IPS DF 4.7 (cell line): Measurements from ENCODE around the gene CDK19.
A peak's percentile ranks its signal among the peaks of the same experiment; 100 is the strongest.
"Not testable (repeated sequence)": the region's sequence is repeated elsewhere in the genome, so short reads cannot be mapped to it uniquely, and the experiment has no call there.

ENCODE experiments used
- DNase-seq: peaks from one replicate; pipeline ENCODE4 v3.0.0-alpha.2; 2013; ENCODE audit warnings: low spot score; ENCODE audit errors: extremely low read depth

Gene CDK19

DNA sequence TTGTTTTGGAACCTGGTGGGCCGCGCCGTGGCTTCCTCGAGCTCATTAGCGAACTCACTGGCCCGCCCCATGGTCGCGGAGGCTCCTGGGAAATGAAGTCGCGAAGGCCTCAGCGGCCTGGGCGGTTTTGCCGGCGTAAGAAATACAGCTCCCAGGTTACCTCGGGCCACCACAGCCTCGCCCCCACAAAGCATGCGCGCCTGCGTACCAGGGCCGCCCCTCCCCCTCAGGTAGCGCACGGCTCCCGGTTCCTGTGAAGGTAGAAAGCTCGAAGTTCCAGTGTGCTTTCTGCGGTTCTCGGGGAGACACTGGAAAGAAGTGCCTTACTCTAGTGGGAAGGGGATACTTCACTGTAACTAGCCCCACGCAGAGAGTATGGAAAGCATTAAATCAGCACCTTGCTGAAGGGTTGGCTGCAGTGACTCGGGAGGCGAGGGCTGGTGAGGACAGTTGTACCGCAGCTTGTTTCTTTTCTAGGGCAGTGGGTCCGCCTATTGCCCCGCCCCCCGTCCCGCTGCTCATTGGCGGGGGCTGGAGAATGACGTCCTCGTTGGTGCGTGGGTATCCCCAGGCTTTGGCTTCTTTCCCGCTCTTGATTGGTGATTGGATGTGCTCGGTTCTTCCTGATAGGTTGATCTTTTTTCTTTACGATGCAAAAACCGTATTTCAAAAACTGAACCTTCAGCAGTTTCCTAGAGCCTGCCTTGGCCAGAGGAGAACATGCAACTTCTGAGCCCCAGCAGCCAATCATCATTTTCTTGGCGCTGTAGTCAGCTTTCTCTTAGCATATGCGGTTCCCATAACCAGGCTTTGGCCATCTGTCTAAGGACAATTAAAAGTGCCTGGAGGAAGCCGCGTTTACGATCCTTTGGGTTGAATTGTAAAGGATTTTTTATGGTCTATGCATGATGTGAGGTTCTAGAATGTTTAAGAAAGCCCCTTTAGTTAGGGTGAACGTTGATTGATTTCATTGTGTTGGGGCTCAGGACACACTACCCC, at the start of gene CDK19:
Gene CDK19, minus strand, starts transcription at position 59 of the 999 bp plus-strand sequence. CDS start 333 bp downstream, outside the sequence.
- DNase-seq: peak; percentile 90

DNA sequence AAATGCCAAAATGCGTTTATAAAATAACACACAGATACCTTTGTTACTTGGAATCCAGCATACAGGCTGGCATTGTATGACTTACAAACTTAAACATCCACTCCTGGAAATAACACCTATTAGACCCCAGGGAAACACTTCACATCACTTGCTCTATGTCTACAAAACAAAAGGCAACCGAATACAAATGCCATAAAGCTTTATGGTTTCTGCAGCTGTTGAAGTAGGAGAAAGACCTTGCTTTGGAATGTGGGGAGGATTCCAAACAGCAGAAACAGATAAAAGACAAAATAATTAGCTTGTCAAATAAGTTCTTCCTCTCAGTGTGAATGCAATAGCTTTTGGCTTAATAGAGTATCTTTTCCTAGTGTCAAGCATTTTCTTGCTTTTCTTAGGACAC, 49.6 kb upstream of the CDK19 start:
- DNase-seq: no peak

DNA sequence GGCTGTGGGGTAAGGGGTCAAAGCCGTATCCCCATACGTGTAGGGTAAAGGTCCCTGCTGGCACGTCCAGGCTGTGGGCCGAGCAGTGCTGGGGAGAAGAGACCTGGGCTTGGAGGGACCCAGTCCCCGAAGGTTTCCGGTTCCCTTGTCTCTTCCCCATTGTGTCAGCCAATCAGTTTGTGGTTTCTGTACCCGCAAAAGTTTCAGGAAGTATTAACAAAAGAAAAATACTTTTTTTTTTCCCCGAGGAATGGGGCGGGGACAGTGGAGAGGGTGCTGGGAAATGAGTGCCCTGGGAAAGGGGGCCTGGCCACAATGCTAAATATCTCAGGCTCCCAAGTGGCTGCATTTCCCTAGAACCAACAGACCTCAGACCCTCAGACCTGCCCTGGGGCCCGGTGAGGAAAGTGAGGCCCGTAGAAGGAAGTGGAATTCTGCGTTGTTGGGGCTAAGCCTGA, 44.1 kb upstream of the CDK19 start:
- no peak for DNase-seq

DNA sequence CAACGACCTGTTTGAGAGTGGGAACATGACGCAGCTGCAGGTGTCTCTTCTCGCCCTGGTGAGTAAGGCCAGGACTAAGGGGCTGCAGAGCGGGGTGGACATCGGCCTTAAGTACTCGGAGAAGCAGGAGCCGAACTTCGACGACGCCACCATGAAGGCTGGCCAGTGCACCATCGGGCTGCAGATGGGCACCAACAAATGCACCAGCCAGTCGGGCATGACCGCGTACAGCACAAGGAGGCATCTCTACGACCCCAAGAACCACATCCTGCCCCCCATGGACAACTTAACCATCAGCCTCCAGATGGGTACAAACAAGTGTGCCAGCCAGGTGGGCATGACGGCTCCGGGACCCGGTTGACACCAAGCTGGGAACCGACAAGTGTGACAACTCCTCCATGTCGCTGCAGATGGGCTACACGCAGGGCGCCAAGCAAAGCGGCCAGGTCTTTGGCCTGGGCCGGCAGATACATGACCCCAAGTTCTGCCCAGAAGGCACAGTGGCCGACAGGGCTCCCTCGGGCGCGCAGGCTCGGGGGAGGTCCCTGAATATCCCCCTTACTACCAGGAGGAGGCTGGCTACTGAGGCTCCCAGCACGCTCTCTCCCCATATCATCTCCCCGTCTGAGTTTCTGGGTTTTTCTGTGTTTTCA, 43.4 kb upstream of the CDK19 start:
- no peak for DNase-seq

DNA sequence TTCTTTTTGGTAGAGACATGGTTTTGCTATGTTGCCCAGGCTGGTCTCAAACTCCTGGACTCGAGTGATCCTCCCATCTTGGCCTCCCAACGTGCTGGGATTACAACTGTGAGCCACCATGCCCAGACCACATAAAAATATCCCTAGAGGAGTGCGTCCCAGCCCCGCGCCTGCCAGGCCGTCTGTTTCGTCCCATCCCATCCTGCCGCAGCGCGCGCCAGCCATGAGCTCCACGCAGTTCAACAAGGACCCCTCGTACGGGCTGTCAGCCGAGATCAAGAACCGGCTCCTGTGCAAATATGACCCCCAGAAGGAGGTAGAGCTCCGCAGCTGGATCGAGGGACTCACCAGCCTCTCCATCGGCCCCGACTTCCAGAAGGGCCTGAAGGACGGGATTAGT, 42.7 kb upstream of the CDK19 start:
- no peak for DNase-seq

DNA sequence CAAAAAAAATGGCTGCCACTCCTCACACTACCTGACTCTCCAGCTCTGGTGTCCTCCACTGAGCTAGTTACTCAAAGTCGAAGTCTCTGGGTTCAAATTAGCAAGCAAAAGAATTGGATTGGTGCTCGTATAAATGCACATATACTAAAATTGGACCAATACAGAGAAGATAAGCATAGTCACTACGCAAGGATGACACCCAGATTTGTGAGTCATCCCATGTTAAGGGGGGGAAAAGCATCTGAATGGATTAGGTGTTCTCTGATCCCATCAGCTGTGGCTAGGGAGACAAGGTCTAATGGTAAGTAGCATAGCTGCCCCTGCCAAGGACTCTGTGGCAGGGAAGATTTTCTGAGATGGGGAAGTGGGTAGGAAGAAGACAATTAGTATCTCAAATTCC, 41.0 kb upstream of the CDK19 start:
- no peak for DNase-seq

DNA sequence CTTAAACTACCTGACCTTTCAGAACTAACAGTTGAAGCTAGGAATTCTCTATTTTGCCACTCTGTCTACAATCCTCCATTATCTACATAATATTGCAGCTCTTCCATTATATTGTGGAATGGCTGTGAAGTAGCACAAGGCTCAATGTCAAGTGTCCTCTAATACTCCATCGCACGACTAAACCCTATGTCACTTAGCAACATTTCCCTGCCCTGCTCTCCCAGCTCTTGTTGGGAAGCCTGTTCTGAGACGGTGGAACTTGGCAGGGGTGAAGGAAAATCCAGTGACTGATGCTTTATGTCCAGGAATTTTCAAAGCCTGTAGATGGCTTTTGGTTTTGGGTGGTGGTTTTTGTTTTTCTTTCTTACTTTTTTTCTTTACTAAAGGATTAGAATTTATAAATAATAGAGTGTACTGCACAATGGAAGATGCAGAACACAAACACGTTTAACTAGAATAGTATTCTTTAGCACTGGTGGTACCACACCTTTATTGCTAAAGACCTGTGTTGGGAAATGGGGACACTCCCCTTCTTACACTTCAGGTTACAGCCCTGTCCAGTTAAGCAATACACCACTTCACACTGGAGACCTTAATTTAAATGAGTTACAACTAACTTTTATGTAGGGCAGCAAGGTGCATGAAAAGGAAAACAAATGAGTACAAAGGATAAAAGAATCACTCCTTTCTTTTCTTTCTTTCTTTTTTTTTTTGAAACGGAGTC, 38.6 kb upstream of the CDK19 start:
- DNase-seq: no peak

DNA sequence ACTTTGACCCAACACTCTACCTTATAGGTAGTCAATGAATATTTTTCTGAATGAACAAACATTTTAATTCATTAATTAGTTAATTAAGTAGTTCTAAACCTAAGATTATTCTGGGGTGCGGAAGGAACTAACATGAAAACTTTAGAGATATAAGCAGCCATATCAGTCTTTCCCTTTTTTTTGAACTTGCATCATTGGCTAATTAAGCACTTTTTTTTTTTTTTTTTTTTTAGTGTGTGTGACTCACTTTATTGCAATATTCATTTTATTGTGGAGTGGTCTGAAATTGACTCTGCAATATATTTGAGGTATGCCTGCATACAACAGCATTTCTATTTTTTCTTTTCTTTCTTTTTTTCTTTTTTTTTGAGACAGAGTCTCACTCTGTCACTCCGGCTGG, 37.5 kb upstream of the CDK19 start:
- DNase-seq: no peak

DNA sequence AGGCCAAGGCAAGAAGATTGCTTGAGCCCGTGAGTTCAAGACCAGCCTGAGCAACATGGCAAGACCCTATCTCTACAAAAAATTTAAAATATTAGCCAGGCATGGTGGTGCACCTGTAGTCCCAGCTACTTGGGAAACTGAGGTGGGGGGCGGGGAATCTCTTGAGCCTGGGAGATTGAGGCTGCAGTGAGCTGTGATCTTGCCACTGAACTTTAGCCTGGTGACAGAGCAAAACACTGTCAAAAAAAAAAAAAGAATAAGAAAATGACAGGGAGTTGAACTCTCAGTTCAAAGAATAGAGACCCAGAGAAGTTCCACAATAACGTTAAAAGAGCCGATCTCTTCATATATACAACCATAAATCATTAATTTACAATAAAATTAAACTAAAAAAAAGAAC, 34.5 kb upstream of the CDK19 start:
- no peak for DNase-seq

DNA sequence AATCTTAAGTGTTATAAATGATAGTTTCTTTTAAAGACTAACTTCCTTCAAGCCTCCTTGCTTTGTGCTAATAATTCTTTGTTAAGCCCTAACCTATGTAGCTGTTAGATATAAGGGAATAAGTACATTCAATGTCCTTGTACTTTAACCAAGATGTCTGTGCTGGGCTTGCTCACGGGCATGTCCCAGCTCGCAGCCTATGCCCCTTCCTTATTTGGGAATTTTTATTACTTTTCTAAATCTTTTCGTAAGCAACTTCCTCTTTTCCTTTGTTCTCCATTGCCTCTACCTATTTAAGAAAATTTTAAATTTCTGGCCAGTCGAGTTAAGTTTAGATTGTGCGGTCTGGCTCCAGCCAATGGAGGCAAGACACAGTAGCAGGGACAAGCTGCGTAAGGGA, 26.0 kb upstream of the CDK19 start:
- no peak for DNase-seq

DNA sequence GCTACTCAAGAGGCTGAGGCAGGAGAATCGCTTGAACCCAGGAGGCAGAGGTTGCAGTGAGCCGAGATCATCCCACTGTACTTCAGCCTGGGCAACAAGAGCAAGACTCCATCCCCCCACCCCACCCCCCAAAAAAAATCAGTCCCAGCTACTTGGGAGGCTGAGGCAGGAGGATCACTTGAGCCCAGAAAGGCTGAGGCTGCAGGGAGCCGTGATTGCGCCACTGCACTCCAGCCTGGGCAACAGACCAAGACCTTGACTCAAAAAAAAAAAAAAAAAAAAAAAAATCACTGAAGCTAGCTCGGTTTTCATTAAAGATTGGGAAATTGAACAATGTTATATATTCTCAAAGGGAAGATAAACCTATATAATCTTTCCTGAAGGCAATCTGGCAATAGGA, 20.5 kb upstream of the CDK19 start:
- not testable (repeated sequence) for DNase-seq

DNA sequence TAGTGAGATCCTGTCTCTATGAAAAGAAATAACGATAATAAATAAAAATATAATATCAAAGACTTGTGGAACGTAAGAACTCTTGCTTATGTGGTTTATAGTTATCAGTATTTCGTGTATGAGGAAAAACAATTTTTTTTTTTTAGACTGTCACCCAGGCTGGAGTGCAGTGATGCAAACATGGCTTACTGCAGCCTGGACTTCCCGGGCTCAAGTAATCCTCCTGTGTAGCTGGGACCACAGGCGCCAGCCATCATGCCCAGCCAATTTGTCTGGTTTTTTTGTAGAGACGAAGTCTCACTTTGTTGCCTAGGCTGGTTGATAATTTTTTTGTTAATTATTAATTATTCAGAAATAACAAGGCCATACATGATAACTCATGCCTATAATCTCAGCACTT, 18.6 kb upstream of the CDK19 start:
- no peak for DNase-seq

DNA sequence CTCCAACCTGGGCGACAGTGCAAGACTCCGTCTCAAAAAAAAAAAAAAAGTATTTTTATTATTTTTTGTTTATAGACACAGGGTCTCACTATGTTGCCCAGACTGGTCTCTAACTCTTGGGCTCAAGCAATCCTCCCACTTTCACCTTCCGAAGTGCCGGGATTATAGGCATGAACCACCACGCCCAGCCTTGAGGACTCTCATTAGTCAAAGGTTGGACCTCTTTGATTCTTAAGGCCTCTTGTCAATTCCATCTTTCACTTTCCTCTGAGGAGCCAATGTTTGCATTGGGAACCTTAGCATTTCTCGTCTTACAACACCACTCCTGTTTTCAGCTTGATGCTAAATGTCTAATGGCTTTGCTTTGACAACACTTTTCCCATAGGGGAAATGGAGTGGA, 16.1 kb upstream of the CDK19 start:
- no peak for DNase-seq

DNA sequence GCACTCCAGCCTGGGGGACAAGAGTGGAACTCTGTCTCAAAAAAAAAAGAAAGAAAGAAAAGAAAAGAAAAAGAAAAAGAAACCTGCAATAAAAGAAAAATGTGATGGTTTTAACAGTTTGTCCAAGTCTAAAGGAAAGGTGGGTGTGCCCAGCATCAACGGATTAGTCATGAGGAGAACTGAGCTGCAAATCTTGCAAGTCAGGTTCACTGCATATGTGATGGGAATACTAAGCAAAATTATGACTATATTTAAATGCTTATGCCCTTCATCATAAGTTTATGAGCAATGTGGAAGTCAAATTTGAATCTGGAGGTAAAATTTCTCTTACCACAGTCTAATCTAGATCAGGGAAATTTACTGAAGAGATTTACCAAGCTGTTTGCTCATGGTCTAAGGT, 13.1 kb upstream of the CDK19 start:
- no peak for DNase-seq

DNA sequence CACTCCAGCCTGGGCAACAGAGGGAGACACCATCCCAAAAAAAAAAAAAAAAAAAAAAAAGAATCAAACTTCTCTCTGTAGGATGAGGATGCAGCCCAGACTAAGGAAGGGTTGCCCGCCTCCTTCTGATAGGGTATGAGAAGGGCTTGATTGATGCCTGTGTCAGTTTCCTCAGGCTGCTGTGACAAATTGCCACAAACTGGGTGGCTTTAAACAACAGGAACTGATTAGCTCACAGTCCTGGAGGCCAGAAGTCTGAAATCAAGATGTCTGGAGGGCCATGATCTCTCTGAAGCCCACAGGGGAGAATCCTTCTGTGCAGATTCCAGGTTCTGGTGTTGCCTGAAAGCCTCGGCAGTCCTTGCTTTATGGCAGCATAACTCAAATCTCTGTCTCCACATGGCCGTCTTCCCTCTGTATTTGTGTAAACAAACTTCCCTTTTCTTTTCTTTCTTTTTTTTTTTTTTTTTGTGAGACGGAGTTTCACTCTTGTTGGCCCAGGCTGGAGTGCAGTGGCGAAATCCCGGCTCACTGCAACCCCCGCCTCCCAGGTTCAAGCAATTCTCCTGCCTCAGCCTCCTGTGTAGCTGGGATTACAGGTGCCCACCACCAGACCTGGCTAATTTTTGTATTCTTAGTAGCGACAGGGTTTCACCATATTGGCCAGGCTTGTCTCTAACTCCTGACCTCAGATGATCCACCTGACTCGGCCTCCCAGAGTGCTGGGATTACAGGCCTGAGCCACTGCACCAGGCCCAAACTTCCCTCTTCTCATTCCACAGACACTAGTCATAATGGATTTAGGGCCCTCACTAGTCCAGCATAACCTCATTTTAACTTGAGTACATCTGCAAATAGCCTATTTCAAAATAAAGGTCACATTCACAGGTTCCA, 11.2 kb upstream of the CDK19 start:
- DNase-seq: no peak

DNA sequence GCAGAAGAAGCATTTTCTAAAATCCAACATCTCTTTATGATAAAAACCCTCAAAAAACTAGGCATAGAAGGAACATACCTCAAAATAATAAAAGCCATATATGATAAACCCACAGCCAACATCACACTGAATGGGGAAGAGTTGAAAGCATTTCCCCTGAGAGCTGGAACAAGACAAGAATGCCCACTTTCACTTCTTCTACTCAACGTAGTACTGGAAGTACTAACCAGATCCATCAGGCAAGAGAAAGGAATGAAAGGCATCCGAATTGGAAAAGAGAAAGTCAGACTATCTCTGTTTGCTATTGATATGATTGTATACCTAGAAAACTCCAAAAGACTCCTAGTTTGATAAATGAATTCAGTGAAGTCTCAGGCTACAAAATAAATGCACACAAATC, 7.9 kb upstream of the CDK19 start:
- DNase-seq: no peak

DNA sequence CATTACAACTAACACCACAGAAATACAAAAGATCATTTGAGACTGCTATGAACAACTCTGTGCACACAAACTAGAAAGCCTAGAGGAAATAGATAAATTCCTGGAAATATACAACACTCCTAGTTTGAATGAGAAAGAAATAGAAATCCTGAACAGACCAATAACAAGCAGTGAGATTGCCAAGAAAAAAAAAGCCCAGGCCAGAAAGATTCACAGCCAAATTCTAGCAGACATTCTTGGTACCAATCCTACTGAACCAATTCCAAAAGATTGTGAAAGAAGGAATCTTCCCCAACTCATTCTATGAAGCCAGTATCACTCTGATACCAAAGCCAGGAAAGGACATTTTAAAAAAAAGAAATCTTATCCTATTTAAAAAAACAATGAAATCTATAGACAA, 7.0 kb upstream of the CDK19 start:
- no peak for DNase-seq

DNA sequence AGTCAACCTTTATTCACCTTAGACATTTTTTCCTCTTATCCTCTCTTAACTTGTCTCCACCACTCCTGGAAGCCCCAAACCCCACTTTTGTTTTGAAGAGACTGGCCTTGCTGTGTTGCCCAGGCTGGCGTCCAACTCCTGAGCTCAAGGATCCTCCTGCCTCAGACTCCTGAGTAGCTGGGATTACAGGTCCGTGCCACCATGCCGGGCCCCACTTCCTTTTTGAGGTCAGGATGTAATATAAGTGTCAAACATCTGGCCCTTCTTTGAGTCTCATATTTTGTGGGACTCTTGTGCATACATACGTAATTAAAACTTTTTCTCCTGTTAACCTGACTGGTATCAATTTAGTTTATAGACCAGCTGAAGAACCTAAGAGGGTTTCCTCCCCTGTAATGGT, 1.4 kb upstream of the CDK19 start:
- no peak for DNase-seq

DNA sequence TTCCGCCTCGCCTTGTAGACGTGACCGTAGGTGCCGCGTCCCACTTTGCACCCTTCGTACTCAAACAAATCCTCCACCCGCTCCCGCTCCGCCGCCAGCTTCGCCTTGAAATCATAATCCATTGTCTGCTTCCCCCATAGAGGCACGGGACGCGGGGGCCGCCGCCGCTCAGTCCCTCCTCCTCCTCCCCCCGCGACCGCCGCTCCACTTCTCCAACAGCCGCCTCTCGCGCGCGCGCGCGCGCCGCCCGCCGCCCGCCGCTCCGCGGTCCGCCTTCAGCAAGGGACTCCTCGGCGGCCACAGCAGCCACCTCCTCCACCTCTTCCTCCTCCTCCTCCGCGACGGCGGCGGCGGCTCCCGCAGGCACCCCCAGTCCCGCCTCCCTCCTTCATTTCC, 256 bp downstream of the CDK19 start:
- no peak for DNase-seq

DNA sequence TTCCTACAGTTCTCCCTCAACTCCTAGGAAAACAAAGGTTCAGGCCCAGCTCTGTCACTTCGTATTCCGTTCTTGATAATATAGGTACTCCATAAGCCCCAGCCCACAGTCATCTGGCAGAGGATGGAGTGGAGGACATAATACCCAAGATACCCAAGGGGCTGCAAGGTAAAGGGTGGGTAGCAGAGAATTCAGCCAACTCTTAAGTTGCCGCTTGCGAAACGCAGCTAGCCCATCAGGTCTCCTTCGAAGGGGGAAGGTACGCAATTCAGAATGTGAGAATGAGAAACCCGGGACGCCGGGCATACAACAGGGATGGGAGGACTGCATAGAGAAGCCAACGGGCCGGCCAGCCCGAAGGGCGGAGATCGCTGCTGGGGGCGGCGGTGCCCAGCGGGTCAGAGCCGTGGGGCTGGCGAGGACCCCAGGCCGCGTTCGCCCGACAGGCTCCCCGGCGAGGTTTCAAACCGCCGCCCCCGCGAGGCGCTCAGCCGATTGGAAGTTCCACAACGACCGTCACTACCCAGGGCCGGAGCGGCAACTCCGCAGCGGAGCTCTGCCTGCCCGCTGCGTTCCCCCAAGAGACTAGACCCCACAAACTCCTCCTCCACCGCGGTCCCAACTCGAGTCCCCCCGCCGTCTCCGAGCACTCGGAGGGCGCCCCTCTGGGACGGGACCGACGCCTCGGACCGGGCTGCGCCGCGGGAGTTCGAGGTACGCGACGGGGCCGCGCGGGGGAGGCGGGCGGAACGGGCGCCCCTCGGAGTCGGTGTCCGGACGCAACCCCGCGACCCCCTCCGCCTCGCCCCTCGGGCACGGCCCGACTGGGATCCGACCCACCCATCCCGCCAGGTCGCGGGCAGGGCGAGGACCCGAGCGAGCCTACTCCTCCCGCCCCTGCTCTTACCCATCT, 911 bp downstream of the CDK19 start:
- no peak for DNase-seq
